Measurements from ENCODE around the gene CAPN15. TPM values are rescaled to one million over a fixed set of nuclear protein-coding genes. Genes with fewer than 3 reads are reported as not detected.

Gene CAPN15
- total and polyA plus RNA-seq, 9 of the 15 experiments (the other 6 are each of a cell fraction or from before 2014, with no cell fraction given): 0.62 to 111 (median 14.2) TPM

DNA sequence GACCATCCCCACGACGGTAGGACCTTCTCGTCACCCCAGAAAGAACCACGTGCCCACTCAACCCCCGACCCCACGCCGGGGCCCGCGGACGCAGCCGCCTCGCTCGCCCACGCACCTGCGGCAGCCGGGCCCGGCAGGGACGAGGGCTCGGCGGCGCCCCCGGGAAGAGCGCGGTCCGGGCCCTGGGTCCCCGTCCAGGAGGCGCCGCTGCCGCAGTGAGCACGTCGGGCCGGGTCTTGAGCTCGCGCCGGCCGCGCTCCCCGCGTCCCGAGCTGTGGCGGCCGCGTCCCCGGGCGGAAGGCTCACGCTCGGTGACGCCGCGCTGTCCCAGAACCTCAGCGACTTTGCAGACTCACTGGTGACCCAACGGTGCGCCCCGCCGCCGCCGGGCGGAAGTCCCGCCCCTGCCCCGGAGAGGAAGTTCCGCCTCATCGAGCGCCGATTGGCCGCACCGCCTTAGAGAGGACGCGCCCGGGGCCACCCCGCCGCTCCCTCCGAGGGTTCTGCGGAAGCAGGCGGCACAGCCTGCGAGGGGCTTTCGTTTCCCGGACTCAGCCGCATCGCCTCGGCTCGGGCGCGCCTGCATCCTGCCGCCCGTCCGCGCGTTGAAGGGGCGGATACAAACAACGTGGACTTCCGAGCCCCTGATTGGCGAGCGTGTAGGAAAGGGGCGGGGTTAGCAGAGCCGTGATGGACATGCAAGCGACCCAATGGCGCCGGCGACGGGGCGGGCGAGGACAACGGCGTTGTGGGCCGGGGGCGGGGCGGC is 61.6 kb downstream of the CAPN15 start (continued):
- TF ChIP-seq, protein P1, sequence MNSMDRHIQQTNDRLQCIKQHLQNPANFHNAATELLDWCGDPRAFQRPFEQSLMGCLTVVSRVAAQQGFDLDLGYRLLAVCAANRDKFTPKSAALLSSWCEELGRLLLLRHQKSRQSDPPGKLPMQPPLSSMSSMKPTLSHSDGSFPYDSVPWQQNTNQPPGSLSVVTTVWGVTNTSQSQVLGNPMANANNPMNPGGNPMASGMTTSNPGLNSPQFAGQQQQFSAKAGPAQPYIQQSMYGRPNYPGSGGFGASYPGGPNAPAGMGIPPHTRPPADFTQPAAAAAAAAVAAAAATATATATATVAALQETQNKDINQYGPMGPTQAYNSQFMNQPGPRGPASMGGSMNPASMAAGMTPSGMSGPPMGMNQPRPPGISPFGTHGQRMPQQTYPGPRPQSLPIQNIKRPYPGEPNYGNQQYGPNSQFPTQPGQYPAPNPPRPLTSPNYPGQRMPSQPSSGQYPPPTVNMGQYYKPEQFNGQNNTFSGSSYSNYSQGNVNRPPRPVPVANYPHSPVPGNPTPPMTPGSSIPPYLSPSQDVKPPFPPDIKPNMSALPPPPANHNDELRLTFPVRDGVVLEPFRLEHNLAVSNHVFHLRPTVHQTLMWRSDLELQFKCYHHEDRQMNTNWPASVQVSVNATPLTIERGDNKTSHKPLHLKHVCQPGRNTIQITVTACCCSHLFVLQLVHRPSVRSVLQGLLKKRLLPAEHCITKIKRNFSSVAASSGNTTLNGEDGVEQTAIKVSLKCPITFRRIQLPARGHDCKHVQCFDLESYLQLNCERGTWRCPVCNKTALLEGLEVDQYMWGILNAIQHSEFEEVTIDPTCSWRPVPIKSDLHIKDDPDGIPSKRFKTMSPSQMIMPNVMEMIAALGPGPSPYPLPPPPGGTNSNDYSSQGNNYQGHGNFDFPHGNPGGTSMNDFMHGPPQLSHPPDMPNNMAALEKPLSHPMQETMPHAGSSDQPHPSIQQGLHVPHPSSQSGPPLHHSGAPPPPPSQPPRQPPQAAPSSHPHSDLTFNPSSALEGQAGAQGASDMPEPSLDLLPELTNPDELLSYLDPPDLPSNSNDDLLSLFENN (IDR thresholded peaks at IDR 0.05; ENCODE audit: low read depth in 2 of 2, low read length in 2 of 2): no peak; a peak in 1 of 4 replicates
- no peak for TF ChIP-seq SMARCE1 (IDR thresholded peaks at IDR 0.05)
- no peak for TF ChIP-seq ZNF124 (CRISPR knock-in tag; IDR thresholded peaks at IDR 0.05)
- no peak for TF ChIP-seq TGIF2 (CRISPR knock-in tag; IDR thresholded peaks at IDR 0.05)
- no peak for TF ChIP-seq POLR3G (IDR thresholded peaks at IDR 0.05; ENCODE audit: extremely low read depth, insufficient read length, insufficient replicate concordance)
- no peak for TF ChIP-seq HDAC6 (IDR thresholded peaks at IDR 0.05; ENCODE audit: low read depth, low read length)
- peak; percentile 86 for TF ChIP-seq PCBP1 (IDR thresholded peaks at IDR 0.05; ENCODE audit: low read depth, low read length, poor library complexity, severe bottlenecking)
- TF ChIP-seq ZC3H8 (IDR thresholded peaks at IDR 0.05): no peak
- no peak for TF ChIP-seq MEIS2 (IDR thresholded peaks at IDR 0.05; ENCODE audit: partially characterized antibody)
- TF ChIP-seq ZC3H4 (CRISPR knock-in tag; IDR thresholded peaks at IDR 0.05; ENCODE audit: borderline replicate concordance): no peak
- TF ChIP-seq RBBP5 (IDR thresholded peaks at IDR 0.05; ENCODE audit: borderline replicate concordance, insufficient read depth, low read length, poor library complexity, severe bottlenecking): peak; percentile 57
- TF ChIP-seq MAFF (IDR thresholded peaks at IDR 0.05; ENCODE audit: low read length): no peak; the same call in 1 of the 2 replicates
- no peak for TF ChIP-seq SMAD3 (CRISPR knock-in tag; conservative IDR thresholded peaks at IDR 0.05)
- TF ChIP-seq, protein P2, sequence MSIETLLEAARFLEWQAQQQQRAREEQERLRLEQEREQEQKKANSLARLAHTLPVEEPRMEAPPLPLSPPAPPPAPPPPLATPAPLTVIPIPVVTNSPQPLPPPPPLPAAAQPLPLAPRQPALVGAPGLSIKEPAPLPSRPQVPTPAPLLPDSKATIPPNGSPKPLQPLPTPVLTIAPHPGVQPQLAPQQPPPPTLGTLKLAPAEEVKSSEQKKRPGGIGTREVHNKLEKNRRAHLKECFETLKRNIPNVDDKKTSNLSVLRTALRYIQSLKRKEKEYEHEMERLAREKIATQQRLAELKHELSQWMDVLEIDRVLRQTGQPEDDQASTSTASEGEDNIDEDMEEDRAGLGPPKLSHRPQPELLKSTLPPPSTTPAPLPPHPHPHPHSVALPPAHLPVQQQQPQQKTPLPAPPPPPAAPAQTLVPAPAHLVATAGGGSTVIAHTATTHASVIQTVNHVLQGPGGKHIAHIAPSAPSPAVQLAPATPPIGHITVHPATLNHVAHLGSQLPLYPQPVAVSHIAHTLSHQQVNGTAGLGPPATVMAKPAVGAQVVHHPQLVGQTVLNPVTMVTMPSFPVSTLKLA (conservative IDR thresholded peaks at IDR 0.05): peak; percentile 90 to 95
- TF ChIP-seq TBP (optimal IDR thresholded peaks at IDR 0.05; ENCODE audit: low read depth, low read length): peak; percentile 88
- TF ChIP-seq ZNF143 (CRISPR knock-in tag; IDR thresholded peaks at IDR 0.05): no peak; the same call in 1 of the 2 replicates
- TF ChIP-seq ZNF174 (CRISPR knock-in tag; IDR thresholded peaks at IDR 0.05): no peak
- TF ChIP-seq, protein P3, sequence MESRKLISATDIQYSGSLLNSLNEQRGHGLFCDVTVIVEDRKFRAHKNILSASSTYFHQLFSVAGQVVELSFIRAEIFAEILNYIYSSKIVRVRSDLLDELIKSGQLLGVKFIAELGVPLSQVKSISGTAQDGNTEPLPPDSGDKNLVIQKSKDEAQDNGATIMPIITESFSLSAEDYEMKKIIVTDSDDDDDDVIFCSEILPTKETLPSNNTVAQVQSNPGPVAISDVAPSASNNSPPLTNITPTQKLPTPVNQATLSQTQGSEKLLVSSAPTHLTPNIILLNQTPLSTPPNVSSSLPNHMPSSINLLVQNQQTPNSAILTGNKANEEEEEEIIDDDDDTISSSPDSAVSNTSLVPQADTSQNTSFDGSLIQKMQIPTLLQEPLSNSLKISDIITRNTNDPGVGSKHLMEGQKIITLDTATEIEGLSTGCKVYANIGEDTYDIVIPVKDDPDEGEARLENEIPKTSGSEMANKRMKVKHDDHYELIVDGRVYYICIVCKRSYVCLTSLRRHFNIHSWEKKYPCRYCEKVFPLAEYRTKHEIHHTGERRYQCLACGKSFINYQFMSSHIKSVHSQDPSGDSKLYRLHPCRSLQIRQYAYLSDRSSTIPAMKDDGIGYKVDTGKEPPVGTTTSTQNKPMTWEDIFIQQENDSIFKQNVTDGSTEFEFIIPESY (CRISPR knock-in tag; IDR thresholded peaks at IDR 0.05): peak; percentile 67; the same call in 1 of the 2 replicates
- TF ChIP-seq, protein P4, sequence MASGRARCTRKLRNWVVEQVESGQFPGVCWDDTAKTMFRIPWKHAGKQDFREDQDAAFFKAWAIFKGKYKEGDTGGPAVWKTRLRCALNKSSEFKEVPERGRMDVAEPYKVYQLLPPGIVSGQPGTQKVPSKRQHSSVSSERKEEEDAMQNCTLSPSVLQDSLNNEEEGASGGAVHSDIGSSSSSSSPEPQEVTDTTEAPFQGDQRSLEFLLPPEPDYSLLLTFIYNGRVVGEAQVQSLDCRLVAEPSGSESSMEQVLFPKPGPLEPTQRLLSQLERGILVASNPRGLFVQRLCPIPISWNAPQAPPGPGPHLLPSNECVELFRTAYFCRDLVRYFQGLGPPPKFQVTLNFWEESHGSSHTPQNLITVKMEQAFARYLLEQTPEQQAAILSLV (tag; IDR thresholded peaks at IDR 0.05): no peak
- TF ChIP-seq ILF3 (IDR thresholded peaks at IDR 0.05; ENCODE audit: borderline replicate concordance): no peak; the same call in 1 of the 2 replicates

All from K562 (cell line).